ENCODE data around the gene IGF2BP2.

DNA sequence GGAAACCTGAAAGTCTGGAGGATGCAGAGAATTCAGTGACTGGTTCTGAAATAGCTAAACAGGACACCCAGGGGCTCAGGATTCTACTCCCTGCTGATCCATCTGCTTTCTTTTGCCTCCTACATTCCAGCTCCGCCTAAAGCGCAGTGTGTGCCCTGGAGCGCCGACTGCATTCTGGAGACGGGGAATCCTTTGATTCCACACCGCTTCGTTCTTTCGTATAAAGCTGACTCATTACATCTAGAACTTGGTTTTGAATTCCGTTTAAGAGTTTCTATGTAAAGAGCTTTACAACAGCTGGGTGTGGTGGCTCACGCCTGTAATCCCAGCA is 177.0 kb downstream of the IGF2BP2 start:
- TF ChIP-seq, protein P1, sequence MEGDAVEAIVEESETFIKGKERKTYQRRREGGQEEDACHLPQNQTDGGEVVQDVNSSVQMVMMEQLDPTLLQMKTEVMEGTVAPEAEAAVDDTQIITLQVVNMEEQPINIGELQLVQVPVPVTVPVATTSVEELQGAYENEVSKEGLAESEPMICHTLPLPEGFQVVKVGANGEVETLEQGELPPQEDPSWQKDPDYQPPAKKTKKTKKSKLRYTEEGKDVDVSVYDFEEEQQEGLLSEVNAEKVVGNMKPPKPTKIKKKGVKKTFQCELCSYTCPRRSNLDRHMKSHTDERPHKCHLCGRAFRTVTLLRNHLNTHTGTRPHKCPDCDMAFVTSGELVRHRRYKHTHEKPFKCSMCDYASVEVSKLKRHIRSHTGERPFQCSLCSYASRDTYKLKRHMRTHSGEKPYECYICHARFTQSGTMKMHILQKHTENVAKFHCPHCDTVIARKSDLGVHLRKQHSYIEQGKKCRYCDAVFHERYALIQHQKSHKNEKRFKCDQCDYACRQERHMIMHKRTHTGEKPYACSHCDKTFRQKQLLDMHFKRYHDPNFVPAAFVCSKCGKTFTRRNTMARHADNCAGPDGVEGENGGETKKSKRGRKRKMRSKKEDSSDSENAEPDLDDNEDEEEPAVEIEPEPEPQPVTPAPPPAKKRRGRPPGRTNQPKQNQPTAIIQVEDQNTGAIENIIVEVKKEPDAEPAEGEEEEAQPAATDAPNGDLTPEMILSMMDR (IDR thresholded peaks at IDR 0.05): no peak
- no peak for TF ChIP-seq POLR2A (IDR thresholded peaks at IDR 0.05)

Data from testis (tissue), 2 donors.